Kidney (tissue), 14 donors: Measurements from ENCODE around the gene ARMH4. TPM values are rescaled to one million over a fixed set of nuclear protein-coding genes. Genes with fewer than 3 reads are reported as not detected.

Source experiments
- DNase-seq, 5 donors: peaks; one replicate each; pipeline ENCODE4 v3.0.0-alpha.2; 2013 to 2020
- FAIRE-seq: peaks from 2 replicates; lab custom pipeline; 2012; peaks lifted over from hg19 to GRCh38; lab: Jason Lieb, UNC
- H3K27ac ChIP-seq, 2 donors: one replicate each; pipeline ENCODE4 v1.7.0; 2013; ENCODE audit warnings: low read depth in 2 of 2, low read length in 2 of 2, inconsistent platforms in 1 of 2
- H3K27me3 ChIP-seq: one replicate; pipeline ENCODE4 v1.7.1; 2013; ENCODE audit warnings: low read length, inconsistent platforms; ENCODE audit not compliant: control insufficient read depth, insufficient read depth
- H3K36me3 ChIP-seq, 3 donors: one replicate each; pipeline versions ENCODE4 v1.7.0 to v1.7.1; 2013; ENCODE audit warnings: low read length in 3 of 3, control low read depth in 1 of 3, inconsistent platforms in 1 of 3; ENCODE audit not compliant: insufficient read depth in 3 of 3, control insufficient read depth in 2 of 3
- H3K4me1 ChIP-seq, 3 donors: one replicate each; pipeline versions ENCODE4 v1.7.0 to v1.7.1; 2013; ENCODE audit warnings: low read length in 3 of 3, inconsistent platforms in 1 of 3, low read depth in 1 of 3; ENCODE audit not compliant: control insufficient read depth in 2 of 3, insufficient read depth in 2 of 3
- H3K4me3 ChIP-seq, 3 donors: one replicate each; pipeline versions ENCODE4 v1.7.0 to v1.8.1; 2013; ENCODE audit warnings: low read length in 3 of 3, control low read depth in 1 of 3, inconsistent platforms in 1 of 3
- H3K9ac ChIP-seq, 3 donors: one replicate each; pipeline versions ENCODE4 v1.7.0 to v1.7.1; 2013; ENCODE audit warnings: low read length in 3 of 3, control low read depth in 1 of 3, inconsistent platforms in 1 of 3
- H3K9me3 ChIP-seq, 3 donors: one replicate each; pipeline versions ENCODE4 v1.7.0 to v1.7.1; 2013; ENCODE audit warnings: low read length in 3 of 3, control low read depth in 1 of 3, inconsistent platforms in 1 of 3; ENCODE audit not compliant: control insufficient read depth in 2 of 3, insufficient read depth in 1 of 3
- intact Hi-C: fragments of 100-400 bp; cut with DNase I; formaldehyde crosslinking; loops from one replicate; pipeline ENCODE4 v1.11.1; 2022
- polyA plus RNA-seq: library from polyadenylated mRNA; stranded (reverse); fragments of 350-450 nt; fragmentation: Illumina TruSeq; extraction: RNeasy Lipid Tissue Mini Kit (QIAGEN cat#74804); gene quantifications from one replicate; pipeline ENCODE4 v1.2.3, GENCODE V29; 2014; ENCODE audit warnings: low read depth, low replicate concordance; ENCODE audit not compliant: insufficient read depth
- total RNA-seq: library from RNA; stranded (reverse); fragmentation: NEBNext Ultra II Directional; extraction: Animal tissue kit (Norgen Biotek cat#: 25700); gene quantifications from one replicate; pipeline ENCODE4 v1.2.1, GENCODE V29; 2021
- TF ChIP-seq, protein P1 (sequence below): IDR thresholded peaks from 3 replicates; pipeline ENCODE4 v1.5.1; 2012; ENCODE audit warnings: mild to moderate bottlenecking, moderate library complexity, borderline replicate concordance; ENCODE audit not compliant: insufficient read depth; ENCODE audit errors: extremely low read depth
- donor health status: control.
- donor health status: control.
- donor health status: control.
- donor health status: control.
- donor health status: control.
- donor health status: DM: yes; HTN: yes; CAD: no.
- donor health status: Normal renal cell carcinoma (clear cell type).

Gene ARMH4
- total and polyA plus RNA-seq, 2 donors from 2014 or later, result 4.9 to 14.2 TPM

DNA sequence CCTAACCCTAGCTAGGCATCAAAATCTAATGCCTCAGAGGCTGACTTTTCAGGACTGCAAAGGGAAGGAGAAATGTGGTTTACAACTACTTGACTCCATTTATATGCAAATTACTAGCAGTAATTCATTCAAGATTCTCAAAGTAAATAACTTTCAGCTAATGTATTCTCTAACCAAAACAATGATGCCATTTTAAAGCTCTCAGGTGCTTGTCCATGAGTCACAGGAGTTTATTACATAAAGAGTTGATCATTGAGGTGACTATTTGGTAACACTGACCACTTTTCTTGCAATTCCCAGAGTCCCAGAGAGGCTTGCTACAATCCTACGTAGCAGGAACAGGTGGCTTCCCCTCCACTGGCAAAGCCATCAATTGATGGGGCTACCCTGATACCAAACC is 177.1 kb downstream of the ARMH4 start:
- intact Hi-C loops, result no loop called here
- H3K36me3 ChIP-seq, result no peaks in the 10 kb centered on the region
- no peak overlapping the region for H3K4me3 ChIP-seq
- H3K9me3 ChIP-seq, result no peaks in the 10 kb centered on the region
- FAIRE-seq, result no peak
- H3K27me3 ChIP-seq, result no peaks in the 10 kb centered on the region
- TF ChIP-seq, protein P1, sequence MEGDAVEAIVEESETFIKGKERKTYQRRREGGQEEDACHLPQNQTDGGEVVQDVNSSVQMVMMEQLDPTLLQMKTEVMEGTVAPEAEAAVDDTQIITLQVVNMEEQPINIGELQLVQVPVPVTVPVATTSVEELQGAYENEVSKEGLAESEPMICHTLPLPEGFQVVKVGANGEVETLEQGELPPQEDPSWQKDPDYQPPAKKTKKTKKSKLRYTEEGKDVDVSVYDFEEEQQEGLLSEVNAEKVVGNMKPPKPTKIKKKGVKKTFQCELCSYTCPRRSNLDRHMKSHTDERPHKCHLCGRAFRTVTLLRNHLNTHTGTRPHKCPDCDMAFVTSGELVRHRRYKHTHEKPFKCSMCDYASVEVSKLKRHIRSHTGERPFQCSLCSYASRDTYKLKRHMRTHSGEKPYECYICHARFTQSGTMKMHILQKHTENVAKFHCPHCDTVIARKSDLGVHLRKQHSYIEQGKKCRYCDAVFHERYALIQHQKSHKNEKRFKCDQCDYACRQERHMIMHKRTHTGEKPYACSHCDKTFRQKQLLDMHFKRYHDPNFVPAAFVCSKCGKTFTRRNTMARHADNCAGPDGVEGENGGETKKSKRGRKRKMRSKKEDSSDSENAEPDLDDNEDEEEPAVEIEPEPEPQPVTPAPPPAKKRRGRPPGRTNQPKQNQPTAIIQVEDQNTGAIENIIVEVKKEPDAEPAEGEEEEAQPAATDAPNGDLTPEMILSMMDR, result no peak
- no peaks in the 10 kb centered on the region for H3K4me1 ChIP-seq
- DNase-seq, result no peak
- no peak overlapping the region for H3K9ac ChIP-seq
- H3K27ac ChIP-seq, result no peak overlapping the region

DNA sequence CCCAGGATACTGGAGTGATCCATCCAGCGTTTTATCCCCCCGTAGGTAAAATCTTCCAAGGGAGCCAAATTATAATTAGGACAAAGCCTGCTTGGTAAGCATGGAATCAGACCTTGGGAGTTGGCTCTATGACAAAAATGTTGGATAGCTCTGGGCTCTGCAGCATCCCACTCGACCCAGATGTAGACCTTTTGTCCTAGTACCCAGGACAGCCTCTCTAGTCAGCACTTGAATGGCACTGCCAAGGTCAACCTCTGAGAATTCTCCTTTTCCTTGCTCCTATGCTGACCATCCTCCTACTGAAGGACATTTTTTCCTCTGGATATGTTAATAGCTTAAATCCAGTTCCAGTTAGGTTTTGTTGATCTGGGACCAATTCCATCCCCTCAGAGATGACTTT is 181.4 kb downstream of the ARMH4 start:
- Histone ChIP-seq H3K9me3 (no peaks in the 10 kb centered on the region), H3K4me1 (no peaks in the 10 kb centered on the region), H3K4me3 (no peak overlapping the region), H3K27ac (no peak overlapping the region), H3K9ac (no peak overlapping the region), H3K36me3 (no peaks in the 10 kb centered on the region), H3K27me3 (no peaks in the 10 kb centered on the region)
- FAIRE-seq, result no peak
- intact Hi-C loops, result no loop called here
- DNase-seq, result no peak
- TF ChIP-seq, protein P1, result no peak

DNA sequence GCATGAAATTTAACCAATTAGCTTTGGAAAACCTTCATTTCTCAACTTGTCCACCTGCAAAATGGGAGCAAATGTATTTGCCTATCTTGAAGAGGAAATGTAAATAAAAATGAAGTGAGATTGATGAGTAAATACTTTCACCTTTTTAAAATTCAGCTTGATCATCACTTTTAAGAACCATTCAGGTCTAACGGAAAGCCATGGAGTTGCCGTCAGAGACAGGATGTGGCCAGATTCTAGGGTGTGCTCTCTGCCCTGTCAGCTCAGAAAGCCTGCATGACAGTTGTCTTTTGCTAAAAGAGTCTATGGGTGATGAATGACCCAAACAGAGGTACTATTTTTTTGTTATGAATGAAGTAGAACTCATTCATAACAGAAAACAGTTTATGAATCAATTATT is 181.8 kb downstream of the ARMH4 start:
- intact Hi-C loops, result no loop called here
- H3K9me3 ChIP-seq, result no peaks in the 10 kb centered on the region
- DNase-seq (no peak), FAIRE-seq (no peak)
- no peak overlapping the region for H3K27ac ChIP-seq
- no peak overlapping the region for H3K4me3 ChIP-seq
- H3K9ac ChIP-seq, result no peak overlapping the region
- no peaks in the 10 kb centered on the region for H3K27me3 ChIP-seq
- TF ChIP-seq, protein P1, result no peak
- no peaks in the 10 kb centered on the region for H3K36me3 ChIP-seq
- no peaks in the 10 kb centered on the region for H3K4me1 ChIP-seq

DNA sequence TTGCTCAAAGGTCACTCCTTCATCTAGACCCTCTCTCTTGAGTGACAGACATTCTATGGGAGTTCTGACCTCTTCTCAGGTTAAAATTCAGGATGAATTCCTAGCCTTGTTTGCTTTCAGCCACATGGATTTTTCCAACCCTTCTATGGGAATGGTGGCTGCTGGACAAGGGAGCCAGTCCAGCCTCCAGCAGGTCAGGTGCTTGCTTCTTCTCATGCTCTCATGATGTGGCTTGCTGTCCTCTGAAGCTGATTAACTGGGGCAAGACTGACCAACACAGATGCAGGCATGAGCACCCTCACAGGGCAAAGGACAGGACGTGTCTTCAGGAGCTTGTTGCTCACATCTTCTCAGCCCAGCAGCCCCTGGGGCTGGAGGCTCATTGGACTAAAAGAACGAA is 188.9 kb downstream of the ARMH4 start:
- Histone ChIP-seq H3K36me3 (no peaks in the 10 kb centered on the region), H3K4me1 (no peaks in the 10 kb centered on the region), H3K4me3 (no peak overlapping the region), H3K9ac (no peak overlapping the region), H3K27ac (no peak overlapping the region), H3K27me3 (no peaks in the 10 kb centered on the region), H3K9me3 (no peaks in the 10 kb centered on the region)
- intact Hi-C loops, result no loop called here
- DNase-seq (no peak), FAIRE-seq (no peak)
- TF ChIP-seq, protein P1, result no peak
